Erythroblast (primary cell): ENCODE results near the gene SRPX2.

Experiments used
- GATA1 ChIP-seq: IDR thresholded peaks from 2 replicates; pipeline ENCODE4 v1.6.1; 2011; ENCODE audit warnings: low read depth, mild to moderate bottlenecking, control low read depth, low read length, moderate library complexity
- POLR2A ChIP-seq: IDR thresholded peaks from 2 replicates; pipeline ENCODE4 v1.6.1; 2011; ENCODE audit warnings: mild to moderate bottlenecking, low read length

GRCh38 chrX:100720301-100720700 lies 76.3 kb downstream of the SRPX2 start:
- TF ChIP-seq POLR2A (no peak), GATA1 (no peak)
